Fibroblast of lung (primary cell): Measurements from ENCODE around the gene CMBL.

ENCODE experiments used
- CTCF ChIP-seq, 2 donors: IDR thresholded peaks in 1 of 2; conservative IDR thresholded peaks in 1 of 2; 1 replicate in 1 of 2; 2 replicates in 1 of 2; pipeline ENCODE4 v1.5.1; 2011 to 2012; ENCODE audit warnings: low read length in 2 of 2, control low read depth in 1 of 2, inconsistent platforms in 1 of 2, low read depth in 1 of 2, mild to moderate bottlenecking in 1 of 2
- EZH2 ChIP-seq: IDR thresholded peaks from 2 replicates; pipeline ENCODE4 v1.5.1; 2012; ENCODE audit warnings: low read length, control low read depth, mild to moderate bottlenecking; ENCODE audit errors: missing control alignments

GRCh38 chr5:10272053-10272874 is 35.4 kb downstream of the CMBL start:
- TF ChIP-seq CTCF (conservative IDR thresholded peaks at IDR 0.05 in 1 of 2, IDR thresholded peaks at IDR 0.05 in 1 of 2; ENCODE audit: low read depth in 1 of 2, low read length in 2 of 2) (no peak), EZH2 (no peak)
